Measurements from ENCODE around the gene INHA. TPM values are rescaled to one million over a fixed set of nuclear protein-coding genes. Genes with fewer than 3 reads are reported as not detected.

The INHA gene
- total and polyA plus RNA-seq, 3 donors from 2014 or later, result 265 to 371 (median 325) TPM

GRCh38 chr2:219574484-219575311 is 2.6 kb downstream of the INHA start:
- WGBS, 2 donors, result 67 to 68% methylated on average over 11 to 22 of the region's 22 CpGs
- TF ChIP-seq CTCF (IDR thresholded peaks at IDR 0.05), result no peak
- TF ChIP-seq POLR2A (IDR thresholded peaks at IDR 0.05), result no peak
- intact Hi-C loops (cut with DNase I; ENCODE audit: low total_unique reads), result no loop called here

GRCh38 chr2:219575566-219576504 is 3.7 kb downstream of the INHA start:
- no peaks in the 10 kb centered on the region for H3K27me3 ChIP-seq
- TF ChIP-seq POLR2A (IDR thresholded peaks at IDR 0.05) (no peak), CTCF (IDR thresholded peaks at IDR 0.05) (no peak)
- intact Hi-C loops (cut with DNase I; ENCODE audit: low total_unique reads), result no loop called here
- no peak overlapping the region for H3K27ac ChIP-seq
- no peak for DNase-seq
- no peaks in the 10 kb centered on the region for H3K36me3 ChIP-seq (ENCODE audit: low read depth, missing control alignments)
- no peaks in the 10 kb centered on the region for H3K9me3 ChIP-seq
- H3K4me1 ChIP-seq, result peaks cover 18% of the 10 kb centered on the region
- no peak overlapping the region for H3K4me3 ChIP-seq
- WGBS, 2 donors, result 79 to 82% methylated on average over 5 to 6 of the region's 6 CpGs

More at GRCh38 chr2:219574484-219575311, 2.6 kb downstream of the INHA start:
- H3K4me1 ChIP-seq, result peaks cover 21% of the 10 kb centered on the region
- H3K36me3 ChIP-seq (ENCODE audit: low read depth, missing control alignments), result no peaks in the 10 kb centered on the region
- H3K27me3 ChIP-seq, result no peaks in the 10 kb centered on the region
- peak overlapping the region in 1 of 2 donors; percentile 53 for H3K27ac ChIP-seq
- peak; percentile 76 for DNase-seq
- H3K9me3 ChIP-seq, result no peaks in the 10 kb centered on the region
- H3K4me3 ChIP-seq, result no peak overlapping the region

GRCh38 chr2:219576505-219577388 is 4.6 kb downstream of the INHA start:
- TF ChIP-seq CTCF (IDR thresholded peaks at IDR 0.05), result no peak
- no peak for TF ChIP-seq POLR2A (IDR thresholded peaks at IDR 0.05)
- H3K36me3 ChIP-seq (ENCODE audit: low read depth, missing control alignments), result no peaks in the 10 kb centered on the region
- H3K4me1 ChIP-seq, result peaks cover 16% of the 10 kb centered on the region
- no peak overlapping the region for H3K4me3 ChIP-seq
- 23 to 42% methylated on average over 7 to 15 of the region's 15 CpGs for whole genome bisulfite sequencing, 2 donors
- no peak overlapping the region for H3K27ac ChIP-seq
- H3K27me3 ChIP-seq, result no peaks in the 10 kb centered on the region
- no peaks in the 10 kb centered on the region for H3K9me3 ChIP-seq
- intact Hi-C loops (cut with DNase I; ENCODE audit: low total_unique reads), result no loop called here
- DNase-seq, result peak; percentile 75

- no peak overlapping the region for H3K27ac ChIP-seq
- TF ChIP-seq POLR2A (IDR thresholded peaks at IDR 0.05), result no peak
- TF ChIP-seq CTCF (IDR thresholded peaks at IDR 0.05), result no peak
- H3K4me3 ChIP-seq, result no peak overlapping the region
- no peaks in the 10 kb centered on the region for H3K9me3 ChIP-seq
- intact Hi-C loops (cut with DNase I; ENCODE audit: low total_unique reads), result no loop called here
- DNase-seq, result no peak
- no peaks in the 10 kb centered on the region for H3K27me3 ChIP-seq
- H3K36me3 ChIP-seq (ENCODE audit: low read depth, missing control alignments), result no peaks in the 10 kb centered on the region
- WGBS, 2 donors, result 80 to 81% methylated on average over 8 of the region's 8 CpGs
- H3K4me1 ChIP-seq, result peaks cover 9% of the 10 kb centered on the region
Observed at GRCh38 chr2:219578811-219579613, 6.9 kb downstream of the INHA start.
